Measurements from ENCODE around the gene ZBTB20. TPM values are rescaled to one million over a fixed set of nuclear protein-coding genes. Genes with fewer than 3 reads are reported as not detected.

ZBTB20 gene
- total RNA-seq, 1 experiment from 2014 or later, result 3.7 TPM

- no peaks in the 10 kb centered on the region for H3K36me3 ChIP-seq (ENCODE audit: low read depth, low read length)
- no peak overlapping the region for H3K4me2 ChIP-seq (ENCODE audit: low read length)
- H2AFZ ChIP-seq (ENCODE audit: low read length), result no peak overlapping the region
- H4K20me1 ChIP-seq (ENCODE audit: low read length), result no peaks in the 10 kb centered on the region
- no peak overlapping the region for H3K9ac ChIP-seq (ENCODE audit: low read length)
- DNase-seq (no peak), ATAC-seq (no peak)
- TF ChIP-seq EZH2phosphoT487 (IDR thresholded peaks at IDR 0.05; ENCODE audit: borderline replicate concordance, low read length) (no peak), EZH2 (IDR thresholded peaks at IDR 0.05; ENCODE audit: low read length, unreplicated experiment) (no peak)
- TF ChIP-seq, protein P1, sequence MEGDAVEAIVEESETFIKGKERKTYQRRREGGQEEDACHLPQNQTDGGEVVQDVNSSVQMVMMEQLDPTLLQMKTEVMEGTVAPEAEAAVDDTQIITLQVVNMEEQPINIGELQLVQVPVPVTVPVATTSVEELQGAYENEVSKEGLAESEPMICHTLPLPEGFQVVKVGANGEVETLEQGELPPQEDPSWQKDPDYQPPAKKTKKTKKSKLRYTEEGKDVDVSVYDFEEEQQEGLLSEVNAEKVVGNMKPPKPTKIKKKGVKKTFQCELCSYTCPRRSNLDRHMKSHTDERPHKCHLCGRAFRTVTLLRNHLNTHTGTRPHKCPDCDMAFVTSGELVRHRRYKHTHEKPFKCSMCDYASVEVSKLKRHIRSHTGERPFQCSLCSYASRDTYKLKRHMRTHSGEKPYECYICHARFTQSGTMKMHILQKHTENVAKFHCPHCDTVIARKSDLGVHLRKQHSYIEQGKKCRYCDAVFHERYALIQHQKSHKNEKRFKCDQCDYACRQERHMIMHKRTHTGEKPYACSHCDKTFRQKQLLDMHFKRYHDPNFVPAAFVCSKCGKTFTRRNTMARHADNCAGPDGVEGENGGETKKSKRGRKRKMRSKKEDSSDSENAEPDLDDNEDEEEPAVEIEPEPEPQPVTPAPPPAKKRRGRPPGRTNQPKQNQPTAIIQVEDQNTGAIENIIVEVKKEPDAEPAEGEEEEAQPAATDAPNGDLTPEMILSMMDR (conservative IDR thresholded peaks at IDR 0.05; ENCODE audit: low read depth, low read length), result no peak
- H3K4me1 ChIP-seq (ENCODE audit: insufficient read depth, low read length), result no peaks in the 10 kb centered on the region
- no peak overlapping the region for H3K27ac ChIP-seq (ENCODE audit: low read length)
- ChIA-PET CTCF (no interaction called here), POLR2A (ENCODE audit: unreplicated experiment) (no interaction called here)
- H3K27me3 ChIP-seq (ENCODE audit: low read length), result peaks cover 6% of the 10 kb centered on the region
- no peaks in the 10 kb centered on the region for H3K9me3 ChIP-seq (ENCODE audit: low read length)
- no peaks in the 10 kb centered on the region for H3K79me2 ChIP-seq (ENCODE audit: low read length)
- BruUV-seq (replicated peaks), result no TSS peak
- intact Hi-C loops (cut with micrococcal nuclease), result no loop called here
- no peaks in the 10 kb centered on the region for H3F3A ChIP-seq (ENCODE audit: low read length, unreplicated experiment)
- H3K9me2 ChIP-seq (replicated peaks; ENCODE audit: low read length), result no peaks in the 10 kb centered on the region
- no peak overlapping the region for H3K4me3 ChIP-seq (ENCODE audit: low read length)
These were observed 791.0 kb downstream of the ZBTB20 start for GRCh38 chr3:114356066-114356465.

DNA sequence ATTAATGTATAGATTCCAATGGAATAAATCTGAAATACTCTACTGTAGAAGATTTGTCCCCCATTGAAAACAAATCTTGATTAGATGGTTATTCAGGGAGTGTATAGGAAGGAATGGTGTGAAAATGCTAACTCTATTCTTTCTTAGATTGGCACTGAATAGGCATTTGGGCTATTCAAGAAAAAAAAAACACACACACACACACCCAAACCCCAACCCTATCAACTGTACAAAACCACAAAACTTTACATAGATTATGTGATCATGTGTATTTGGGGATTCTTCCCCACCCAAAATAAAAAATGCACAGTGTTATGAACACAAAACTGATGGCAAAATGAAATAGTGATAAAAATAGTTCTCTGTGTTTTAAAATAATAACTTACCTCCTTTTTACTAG lies 791.4 kb downstream of the ZBTB20 start:
- Histone ChIP-seq H3K79me2 (ENCODE audit: low read length) (no peaks in the 10 kb centered on the region), H4K20me1 (ENCODE audit: low read length) (no peaks in the 10 kb centered on the region), H3F3A (ENCODE audit: low read length, unreplicated experiment) (no peaks in the 10 kb centered on the region), H2AFZ (ENCODE audit: low read length) (no peak overlapping the region), H3K36me3 (ENCODE audit: low read depth, low read length) (no peaks in the 10 kb centered on the region), H3K4me3 (ENCODE audit: low read length) (no peak overlapping the region), H3K27me3 (ENCODE audit: low read length) (peaks cover 6% of the 10 kb centered on the region), H3K4me2 (ENCODE audit: low read length) (no peak overlapping the region), H3K4me1 (ENCODE audit: insufficient read depth, low read length) (no peaks in the 10 kb centered on the region), H3K27ac (ENCODE audit: low read length) (no peak overlapping the region), H3K9me3 (ENCODE audit: low read length) (no peaks in the 10 kb centered on the region), H3K9me2 (replicated peaks; ENCODE audit: low read length) (no peaks in the 10 kb centered on the region), H3K9ac (ENCODE audit: low read length) (no peak overlapping the region)
- ATAC-seq, result no peak
- no TSS peak for BruUV-seq (replicated peaks)
- DNase-seq, result no peak
- intact Hi-C loops (cut with micrococcal nuclease), result no loop called here
- ChIA-PET CTCF (no interaction called here), POLR2A (ENCODE audit: unreplicated experiment) (no interaction called here)
- TF ChIP-seq, protein P1 (conservative IDR thresholded peaks at IDR 0.05; ENCODE audit: low read depth, low read length), result no peak
- TF ChIP-seq EZH2 (IDR thresholded peaks at IDR 0.05; ENCODE audit: low read length, unreplicated experiment) (no peak), EZH2phosphoT487 (IDR thresholded peaks at IDR 0.05; ENCODE audit: borderline replicate concordance, low read length) (no peak)

DNA sequence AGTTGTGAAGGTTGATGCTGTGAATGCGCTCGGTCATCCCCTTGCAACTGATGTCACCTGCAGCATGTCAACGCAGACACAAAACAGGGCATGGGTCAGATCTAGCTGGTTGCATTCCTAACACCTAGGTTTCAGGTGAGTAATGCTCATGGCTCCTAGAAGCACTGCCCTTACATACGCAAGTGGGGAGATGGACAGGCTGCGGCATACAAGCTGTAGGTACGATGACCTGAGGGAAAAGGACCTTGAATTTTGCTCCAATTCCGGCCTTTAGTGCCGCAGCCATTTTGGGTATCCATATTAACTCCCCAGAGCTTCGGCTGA lies 795.3 kb downstream of the ZBTB20 start:
- Histone ChIP-seq H3K4me1 (ENCODE audit: insufficient read depth, low read length) (no peaks in the 10 kb centered on the region), H3K9ac (ENCODE audit: low read length) (no peak overlapping the region), H3K9me2 (replicated peaks; ENCODE audit: low read length) (no peaks in the 10 kb centered on the region), H2AFZ (ENCODE audit: low read length) (no peak overlapping the region), H3K27me3 (ENCODE audit: low read length) (no peaks in the 10 kb centered on the region), H3K9me3 (ENCODE audit: low read length) (no peaks in the 10 kb centered on the region), H3K4me3 (ENCODE audit: low read length) (no peak overlapping the region), H3F3A (ENCODE audit: low read length, unreplicated experiment) (no peaks in the 10 kb centered on the region), H3K36me3 (ENCODE audit: low read depth, low read length) (no peaks in the 10 kb centered on the region), H3K27ac (ENCODE audit: low read length) (no peak overlapping the region), H4K20me1 (ENCODE audit: low read length) (no peaks in the 10 kb centered on the region), H3K4me2 (ENCODE audit: low read length) (no peak overlapping the region), H3K79me2 (ENCODE audit: low read length) (no peaks in the 10 kb centered on the region)
- intact Hi-C loops (cut with micrococcal nuclease), result no loop called here
- POLR2A ChIA-PET (ENCODE audit: unreplicated experiment), result no interaction called here
- DNase-seq (no peak), ATAC-seq (no peak)
- BruUV-seq (replicated peaks), result no TSS peak
- CTCF ChIA-PET, result no interaction called here
- TF ChIP-seq, protein P1 (conservative IDR thresholded peaks at IDR 0.05; ENCODE audit: low read depth, low read length), result no peak
- TF ChIP-seq EZH2 (IDR thresholded peaks at IDR 0.05; ENCODE audit: low read length, unreplicated experiment) (no peak), EZH2phosphoT487 (IDR thresholded peaks at IDR 0.05; ENCODE audit: borderline replicate concordance, low read length) (no peak)

Measured in PC-3 (cell line).